Stomach (tissue), 9 donors: ENCODE measurements around the gene TRIP13. TPM values are rescaled to one million over a fixed set of nuclear protein-coding genes. Genes with fewer than 3 reads are reported as not detected.

Source experiments
- DNase-seq, 2 donors: peaks; one replicate each; pipeline versions ENCODE4 v3.0.0 to v3.0.0-alpha.2; 2013 to 2019
- H3K27ac ChIP-seq, 5 donors: fragments of 200-600 bp in 4 of 5; sonication (generic) in 4 of 5; one replicate each; pipeline ENCODE4 v1.5.1; 2013 to 2019; ENCODE audit warnings: mild to moderate bottlenecking in 1 of 5, moderate library complexity in 1 of 5
- H3K27me3 ChIP-seq, 3 donors: fragments of 200-600 bp; sonication (generic); one replicate each; pipeline ENCODE4 v1.5.1; 2017 to 2019; ENCODE audit warnings: mixed run types in 1 of 3
- H3K36me3 ChIP-seq, 4 donors: fragments of 200-600 bp; sonication (generic); 1 replicate in 3 of 4; 2 replicates in 1 of 4; pipeline ENCODE4 v1.5.1; 2016 to 2019
- H3K4me1 ChIP-seq, 4 donors: fragments of 200-600 bp; sonication (generic); one replicate each; pipeline ENCODE4 v1.5.1; 2016 to 2019
- H3K4me3 ChIP-seq, 4 donors: fragments of 200-600 bp; sonication (generic) in 3 of 4; one replicate each; pipeline ENCODE4 v1.5.1; 2016 to 2019; ENCODE audit warnings: mild to moderate bottlenecking in 1 of 4
- H3K9me3 ChIP-seq, 4 donors: fragments of 200-600 bp; sonication (generic); one replicate each; pipeline ENCODE4 v1.5.1; 2016 to 2019
- EP300 ChIP-seq: sonication (generic); formaldehyde crosslinking; IDR thresholded peaks from one replicate; pipeline ENCODE4 v1.6.1; 2017; ENCODE audit warnings: antibody characterized with exemption
- POLR2A ChIP-seq, 4 donors: fragments of 450-650 bp; IDR thresholded peaks; one replicate each; pipeline ENCODE4 v1.6.1; 2016; ENCODE audit warnings: antibody characterized with exemption in 4 of 4, control low read depth in 2 of 4, mild to moderate bottlenecking in 1 of 4, moderate library complexity in 1 of 4
- POLR2AphosphoS5 ChIP-seq, 3 donors: sonication (generic); formaldehyde crosslinking; IDR thresholded peaks; one replicate each; pipeline ENCODE4 v1.6.1; 2016; ENCODE audit warnings: antibody characterized with exemption in 3 of 3
- WGBS, 5 donors: extraction: QIAGEN DNeasy Blood & Tissue Kit in 3 of 5; methylation state at CpG; one replicate each; pipeline versions ENCODE4 v1.1.5 to v1.1.7; 2013 to 2018; 5-methylcytosine and 5-hydroxymethylcytosine counted together
- intact Hi-C: fragments of 100-400 bp; cut with DNase I; formaldehyde crosslinking; loops from one replicate; pipeline ENCODE4 v1.15.1; 2023; ENCODE audit warnings: low total_unique reads
- polyA plus RNA-seq, 3 donors: library from polyadenylated mRNA; stranded (reverse); fragments of 200-250 nt; gene quantifications; one replicate each; pipeline ENCODE4 v1.2.3, GENCODE V29; 2013
- total RNA-seq, 5 donors: library from RNA; depleted of rRNA; stranded (reverse); fragments of >200 nt; gene quantifications; one replicate each; pipeline versions ENCODE4 v1.1.0 to v1.2.3, GENCODE V29; 2014 to 2016
- TF ChIP-seq, protein P1 (sequence below), 7 experiments: fragments of 450-650 bp in 4 of 7; fragments of 200-600 bp in 3 of 7; sonication (generic) in 3 of 7; IDR thresholded peaks; one replicate each; pipeline ENCODE4 v1.5.1; 2016 to 2019; ENCODE audit warnings: antibody characterized with exemption in 7 of 7, control low read depth in 2 of 7, mild to moderate bottlenecking in 1 of 7
- donor health status: healthy with polysubstance abuse.
- donor health status: Bipolar disorder and iron deficiency.
- donor health status: healthy.

Gene TRIP13
- total and polyA plus RNA-seq, 8 donors: 0.58 to 10.4 (median 3.5) TPM; not detected in 1

DNA sequence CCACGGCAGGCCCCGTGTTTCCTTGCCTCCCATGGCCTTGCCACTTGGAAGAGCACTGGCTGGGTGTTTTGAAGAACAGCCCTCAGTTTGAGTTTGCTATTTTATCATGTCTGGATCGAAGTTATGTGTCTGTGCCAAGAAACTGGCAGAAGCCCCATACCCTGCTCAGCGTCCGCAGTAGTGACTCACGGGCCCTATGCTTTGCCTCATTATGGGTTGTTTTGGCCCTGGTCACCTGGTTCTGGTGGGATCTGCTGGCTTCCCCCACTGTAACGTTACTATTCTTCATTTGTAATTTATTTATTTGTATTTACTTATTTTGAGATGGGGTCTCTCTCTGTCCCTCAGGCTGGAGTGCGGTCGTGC is 73.6 kb downstream of the TRIP13 start:
- TF ChIP-seq, protein P1, sequence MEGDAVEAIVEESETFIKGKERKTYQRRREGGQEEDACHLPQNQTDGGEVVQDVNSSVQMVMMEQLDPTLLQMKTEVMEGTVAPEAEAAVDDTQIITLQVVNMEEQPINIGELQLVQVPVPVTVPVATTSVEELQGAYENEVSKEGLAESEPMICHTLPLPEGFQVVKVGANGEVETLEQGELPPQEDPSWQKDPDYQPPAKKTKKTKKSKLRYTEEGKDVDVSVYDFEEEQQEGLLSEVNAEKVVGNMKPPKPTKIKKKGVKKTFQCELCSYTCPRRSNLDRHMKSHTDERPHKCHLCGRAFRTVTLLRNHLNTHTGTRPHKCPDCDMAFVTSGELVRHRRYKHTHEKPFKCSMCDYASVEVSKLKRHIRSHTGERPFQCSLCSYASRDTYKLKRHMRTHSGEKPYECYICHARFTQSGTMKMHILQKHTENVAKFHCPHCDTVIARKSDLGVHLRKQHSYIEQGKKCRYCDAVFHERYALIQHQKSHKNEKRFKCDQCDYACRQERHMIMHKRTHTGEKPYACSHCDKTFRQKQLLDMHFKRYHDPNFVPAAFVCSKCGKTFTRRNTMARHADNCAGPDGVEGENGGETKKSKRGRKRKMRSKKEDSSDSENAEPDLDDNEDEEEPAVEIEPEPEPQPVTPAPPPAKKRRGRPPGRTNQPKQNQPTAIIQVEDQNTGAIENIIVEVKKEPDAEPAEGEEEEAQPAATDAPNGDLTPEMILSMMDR (IDR thresholded peaks at IDR 0.05): no peak
- no peak for TF ChIP-seq EP300
- no peak for TF ChIP-seq POLR2AphosphoS5 (IDR thresholded peaks at IDR 0.05)
- TF ChIP-seq POLR2A (IDR thresholded peaks at IDR 0.05): no peak
- 77 to 89% (median 85%) methylated on average over 9 of the region's 9 CpGs for WGBS, 5 donors
- no peaks in the 10 kb centered on the region for H3K9me3 ChIP-seq
- no peaks in the 10 kb centered on the region for H3K36me3 ChIP-seq
- H3K27ac ChIP-seq: no peak overlapping the region
- intact Hi-C loops: no loop called here
- no peak for DNase-seq
- H3K4me3 ChIP-seq: no peak overlapping the region
- peaks cover 0 to 9% (median 4%) of the 10 kb centered on the region in 4 donors for H3K4me1 ChIP-seq
- peaks cover 0 to 60% (median 0%) of the 10 kb centered on the region in 3 donors for H3K27me3 ChIP-seq

DNA sequence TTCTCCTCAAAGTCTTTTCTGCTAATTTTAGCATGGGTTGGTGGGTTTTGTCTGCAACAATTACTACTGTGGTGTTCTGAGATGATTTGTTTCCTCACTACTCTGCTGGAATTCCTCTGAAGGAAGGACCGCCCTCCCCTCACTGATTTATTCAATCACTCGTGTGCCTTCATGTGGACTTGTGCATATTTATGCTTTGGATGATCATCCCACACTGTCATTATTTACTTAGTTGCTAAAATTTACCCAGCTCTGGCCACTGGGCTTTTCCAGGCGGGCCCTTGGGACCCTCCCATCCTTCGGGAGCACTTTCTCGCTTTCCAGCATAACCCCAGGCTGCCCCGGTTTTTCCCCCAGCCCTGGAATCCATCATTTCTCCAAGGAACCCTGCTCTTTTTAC is 74.3 kb downstream of the TRIP13 start:
- no peak overlapping the region for H3K27ac ChIP-seq
- 77 to 89% (median 85%) methylated on average over 6 of the region's 6 CpGs for WGBS, 5 donors
- no peak for DNase-seq
- H3K36me3 ChIP-seq: no peaks in the 10 kb centered on the region
- peaks cover 0 to 60% (median 0%) of the 10 kb centered on the region in 3 donors for H3K27me3 ChIP-seq
- no peak overlapping the region for H3K4me3 ChIP-seq
- peaks cover 0 to 3% (median 0%) of the 10 kb centered on the region in 4 donors for H3K9me3 ChIP-seq
- H3K4me1 ChIP-seq: peaks cover 0 to 9% (median 4%) of the 10 kb centered on the region in 4 donors
- TF ChIP-seq, protein P1 (IDR thresholded peaks at IDR 0.05): no peak
- TF ChIP-seq POLR2A (IDR thresholded peaks at IDR 0.05) (no peak), EP300 (no peak), POLR2AphosphoS5 (IDR thresholded peaks at IDR 0.05) (no peak)
- intact Hi-C loops: no loop called here

Other genes starting within 250 kb of the TRIP13 start
- gene TPPP, start 199.5 kb upstream of the TRIP13 start, total RNA-seq: 10 to 100 TPM in 1 of 5 donors, 1 to 10 TPM in 4; 2.4 to 11.0 (median 5.2) TPM
- gene TPPP, start 199.5 kb upstream of the TRIP13 start, polyA plus RNA-seq: 1 to 10 TPM; 1.2 to 1.7 (median 1.3) TPM
- 10 to 100 TPM in 3 of 5 donors, 1 to 10 TPM in 2; 1.8 to 42.4 (median 11.7) TPM for gene ZDHHC11B, start 108.2 kb upstream of the TRIP13 start, total RNA-seq
- 10 to 100 TPM in 1 of 3 donors, 1 to 10 TPM in 1, under 1 TPM in 1; 0.93 to 11.5 (median 1.2) TPM for gene ZDHHC11B, start 108.2 kb upstream of the TRIP13 start, polyA plus RNA-seq
- 10 to 100 TPM in 3 of 5 donors, 1 to 10 TPM in 2; 1.8 to 35.2 (median 18.9) TPM for gene ZDHHC11, start 41.9 kb upstream of the TRIP13 start, total RNA-seq
- gene ZDHHC11, start 41.9 kb upstream of the TRIP13 start, polyA plus RNA-seq: 10 to 100 TPM in 1 of 3 donors, 1 to 10 TPM in 2; 1.6 to 13.9 (median 2.4) TPM
- 100 to 1,000 TPM in 2 of 5 donors, 10 to 100 TPM in 3; 34.1 to 152 (median 48.7) TPM for gene BRD9, start 83 bp upstream of the TRIP13 start, total RNA-seq
- gene BRD9, start 83 bp upstream of the TRIP13 start, polyA plus RNA-seq: 10 to 100 TPM; 16.2 to 32.1 (median 25.8) TPM
- 10 to 100 TPM in 1 of 5 donors, 1 to 10 TPM in 2, not detected in 2; 1.8 to 13.6 (median 4.4) TPM for gene NKD2, start 115.9 kb downstream of the TRIP13 start, total RNA-seq
- gene NKD2, start 115.9 kb downstream of the TRIP13 start, polyA plus RNA-seq: 10 to 100 TPM in 2 of 3 donors, 1 to 10 TPM in 1; 5.3 to 12.8 (median 10.5) TPM
- 100 to 1,000 TPM in 3 of 5 donors, 10 to 100 TPM in 2; 23.9 to 346 (median 126) TPM for gene SLC12A7, start 219.2 kb downstream of the TRIP13 start, total RNA-seq
- gene SLC12A7, start 219.2 kb downstream of the TRIP13 start, polyA plus RNA-seq: 10 to 100 TPM in 2 of 3 donors, 1 to 10 TPM in 1; 4.7 to 12.4 (median 10.3) TPM